Smooth muscle cell of the brain vasculature (primary cell): ENCODE measurements around the gene TAF6.

Source experiments
- DNase-seq: peaks from one replicate; pipeline ENCODE4 v3.0.0-alpha.2; 2012; ENCODE audit warnings: low read depth, low spot score

The TAF6 gene

DNA sequence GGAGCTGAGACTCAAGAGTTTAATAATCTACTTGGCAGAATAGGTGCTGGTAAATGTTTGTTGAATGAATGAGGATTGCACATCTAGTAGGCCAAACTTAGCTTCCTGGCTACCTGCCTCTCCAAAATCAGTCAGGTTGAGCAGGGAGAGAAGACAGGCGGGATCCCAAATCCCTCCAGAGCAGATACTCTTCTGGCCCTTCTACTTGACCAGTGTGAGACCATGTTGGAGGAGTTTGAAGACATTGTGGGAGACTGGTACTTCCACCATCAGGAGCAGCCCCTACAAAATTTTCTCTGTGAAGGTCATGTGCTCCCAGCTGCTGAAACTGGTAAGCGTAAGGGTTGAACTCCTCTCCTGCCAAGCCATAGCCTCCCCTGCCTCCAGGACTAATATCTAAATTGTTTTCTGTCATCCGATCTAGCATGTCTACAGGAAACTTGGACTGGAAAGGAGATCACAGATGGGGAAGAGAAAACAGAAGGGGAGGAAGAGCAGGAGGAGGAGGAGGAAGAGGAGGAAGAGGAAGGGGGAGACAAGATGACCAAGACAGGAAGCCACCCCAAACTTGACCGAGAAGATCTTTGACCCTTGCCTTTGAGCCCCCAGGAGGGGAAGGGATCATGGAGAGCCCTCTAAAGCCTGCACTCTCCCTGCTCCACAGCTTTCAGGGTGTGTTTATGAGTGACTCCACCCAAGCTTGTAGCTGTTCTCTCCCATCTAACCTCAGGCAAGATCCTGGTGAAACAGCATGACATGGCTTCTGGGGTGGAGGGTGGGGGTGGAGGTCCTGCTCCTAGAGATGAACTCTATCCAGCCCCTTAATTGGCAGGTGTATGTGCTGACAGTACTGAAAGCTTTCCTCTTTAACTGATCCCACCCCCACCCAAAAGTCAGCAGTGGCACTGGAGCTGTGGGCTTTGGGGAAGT is 5.4 kb upstream of the TAF6 start:
- no peak for DNase-seq

DNA sequence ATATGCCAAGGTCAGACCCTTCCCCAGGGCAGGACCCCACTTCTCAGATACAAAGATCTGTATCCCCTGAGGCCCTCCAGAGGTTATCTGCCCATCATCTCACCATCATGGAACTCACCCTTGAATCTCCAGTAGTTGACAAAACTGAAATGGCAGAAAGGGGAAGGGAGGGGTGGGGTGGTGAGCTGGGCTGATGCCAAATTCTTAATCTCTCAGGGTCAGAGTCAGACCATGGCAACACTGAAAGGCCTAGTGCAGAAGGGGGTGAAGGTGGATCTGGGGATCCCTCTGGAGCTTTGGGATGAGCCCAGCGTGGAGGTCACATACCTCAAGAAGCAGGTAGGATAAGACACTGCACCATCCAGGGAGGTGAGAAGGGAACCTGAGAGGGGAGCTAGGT is 3.4 kb upstream of the TAF6 start:
- no peak for DNase-seq

DNA sequence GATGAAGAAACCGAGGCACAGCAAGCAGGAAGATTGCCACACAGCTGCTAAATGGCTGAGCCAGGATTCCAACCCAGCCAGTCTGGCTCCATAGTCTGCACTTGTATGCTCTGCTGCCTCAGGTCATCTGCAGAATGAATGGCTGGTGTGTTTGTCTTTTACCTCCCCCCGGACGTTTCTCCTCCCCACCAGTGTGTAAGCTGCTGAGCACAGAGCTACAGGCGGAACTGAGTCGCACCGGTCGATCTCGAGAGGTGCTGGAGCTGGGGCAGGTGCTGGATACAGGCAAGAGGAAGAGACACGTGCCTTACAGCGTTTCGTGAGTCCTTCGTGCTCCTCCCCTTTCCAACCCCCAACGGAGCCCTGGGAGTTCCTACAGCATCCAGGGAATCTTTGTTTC is 2.9 kb upstream of the TAF6 start:
- DNase-seq, result no peak

DNA sequence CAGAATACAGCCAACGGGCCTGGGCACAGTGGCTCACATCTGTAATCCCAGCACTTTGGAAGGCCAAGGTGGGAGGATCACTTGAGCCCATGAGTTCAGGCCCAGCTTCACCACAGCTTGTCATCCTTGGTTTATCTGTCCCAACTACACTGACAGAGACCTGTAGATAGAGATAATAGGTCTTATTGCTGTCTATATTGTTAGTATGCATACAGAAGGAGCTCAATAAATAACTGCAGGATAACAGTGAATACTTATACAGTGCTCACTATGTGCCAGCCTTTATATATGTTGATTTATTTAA is 1.5 kb upstream of the TAF6 start:
- DNase-seq, result no peak

DNA sequence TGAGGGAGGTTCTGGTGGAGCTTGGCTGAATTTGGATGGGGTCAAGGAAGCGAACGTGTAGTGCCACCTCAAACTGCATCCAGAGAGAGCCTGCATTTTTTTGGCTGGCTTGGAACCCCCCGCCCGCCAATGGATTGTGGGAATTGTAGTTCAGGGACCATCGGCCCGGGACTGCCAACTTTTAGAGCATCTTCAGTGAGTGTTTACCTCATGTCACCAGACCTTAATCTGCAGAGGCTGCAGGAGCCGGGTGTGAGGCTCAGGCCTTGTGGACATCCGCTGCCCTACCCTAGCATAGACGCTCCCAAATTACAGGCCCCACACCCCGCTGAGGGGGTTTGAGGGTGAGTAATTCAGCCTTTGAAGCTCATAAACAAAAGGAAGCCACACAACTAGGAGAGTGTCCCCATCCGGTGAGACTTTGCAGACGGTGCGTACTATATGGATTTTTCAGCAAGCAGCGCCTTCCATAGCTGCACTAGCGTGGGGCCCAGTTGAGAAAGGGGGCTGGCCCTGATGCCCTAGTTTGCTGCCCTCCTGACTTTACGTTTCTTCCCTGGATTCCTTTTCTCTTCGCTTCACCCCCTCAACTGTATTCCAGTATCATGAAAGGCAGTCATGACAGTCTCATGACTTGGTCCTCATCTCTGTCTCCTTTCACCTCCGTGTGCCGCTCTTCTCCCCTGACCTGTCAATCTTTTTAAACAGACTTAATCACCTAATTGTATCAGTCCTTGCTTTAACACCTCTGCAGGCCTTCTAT is 993 bp upstream of the TAF6 start:
- no peak for DNase-seq

DNA sequence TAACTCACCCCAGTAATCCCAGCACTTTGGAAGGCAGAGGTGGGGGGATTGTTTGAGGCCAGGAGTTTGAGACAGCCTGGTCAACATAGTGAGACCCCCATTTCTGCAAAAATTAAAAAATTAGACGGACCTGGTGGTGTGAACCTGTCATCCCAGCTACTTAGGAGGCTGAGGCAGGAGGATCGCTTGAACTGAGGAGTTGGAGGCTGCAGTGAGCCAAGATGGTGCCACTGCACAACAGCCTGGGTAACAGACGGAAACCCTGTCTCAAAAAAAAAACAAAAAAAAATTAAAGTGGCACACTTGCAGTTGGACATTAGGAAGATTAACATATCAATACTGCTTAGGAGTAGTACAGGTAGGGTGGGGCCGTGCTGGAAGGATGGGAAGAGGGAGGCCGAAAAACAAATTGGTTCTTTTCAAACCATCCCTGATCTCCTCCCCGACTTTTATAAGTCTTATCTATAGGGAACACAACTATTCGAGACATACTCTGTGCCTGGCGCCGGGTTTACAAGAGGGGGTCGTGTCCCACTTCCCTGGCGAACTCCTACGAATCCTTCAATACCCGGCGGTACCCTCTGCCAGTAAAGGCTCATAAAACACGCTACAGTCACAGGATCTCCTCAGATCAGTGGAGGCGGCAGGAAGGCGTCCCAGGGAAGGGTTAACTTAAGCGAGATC is 628 bp downstream of the TAF6 start:
- DNase-seq, result no peak

DNA sequence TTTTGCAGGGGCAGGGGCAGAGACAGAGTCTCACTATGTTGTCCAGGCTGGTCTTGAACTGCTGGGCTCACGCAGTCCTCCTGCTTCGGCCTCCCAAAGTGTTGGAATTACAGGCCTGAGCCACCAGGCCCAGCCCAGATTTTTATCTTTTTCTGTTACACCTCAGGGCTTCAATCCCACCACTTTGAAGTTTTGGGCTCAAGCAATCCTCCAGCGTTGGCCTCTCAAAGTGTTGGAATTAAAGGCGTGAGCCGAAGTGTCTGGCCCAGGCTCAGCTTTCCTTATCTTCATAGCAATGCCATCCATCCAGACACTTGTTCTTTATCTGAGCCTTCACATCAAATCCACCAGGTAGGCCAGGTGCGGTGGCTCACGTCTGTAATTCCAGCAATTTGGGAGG is 4.1 kb downstream of the TAF6 start:
- no peak for DNase-seq

DNA sequence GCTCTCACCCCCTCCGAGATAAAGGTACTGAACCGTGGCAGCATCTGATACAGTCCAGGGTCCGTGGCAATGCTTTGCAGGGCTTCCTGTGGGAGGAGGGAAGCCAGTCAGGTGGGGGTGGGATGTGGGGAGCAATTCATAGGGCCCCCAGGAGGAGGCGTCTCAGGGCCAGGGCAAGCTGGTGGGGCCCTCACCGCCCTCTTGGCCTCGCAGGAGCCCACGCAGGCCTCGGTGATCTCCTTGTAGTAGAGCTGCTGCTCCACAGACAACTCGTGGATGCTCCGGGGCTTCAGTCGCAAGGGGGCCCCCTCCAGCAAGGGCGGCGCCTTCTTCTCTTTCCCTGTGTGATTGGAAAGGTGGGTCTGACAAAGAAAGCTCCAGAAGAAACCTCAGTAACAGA is 7.2 kb downstream of the TAF6 start:
- no peak for DNase-seq

DNA sequence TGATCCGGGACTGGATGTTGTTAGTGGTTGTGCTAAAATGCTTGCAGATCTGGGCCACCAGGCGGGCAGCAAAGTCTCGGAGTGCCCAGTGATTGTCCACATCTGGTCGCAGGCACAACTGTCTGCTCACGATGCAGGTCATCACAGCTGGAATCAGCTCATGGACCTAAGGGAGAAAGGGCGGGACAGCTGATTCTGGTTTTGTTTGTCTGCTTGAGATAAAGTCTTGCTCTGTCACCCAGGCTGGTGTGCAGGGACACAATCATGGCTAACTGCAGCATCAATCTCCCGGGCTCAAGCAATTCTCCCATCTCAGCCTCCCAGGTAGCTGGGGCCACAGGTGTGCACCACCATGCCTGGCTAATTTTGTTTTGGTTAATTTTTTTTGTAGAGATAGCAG is 8.0 kb downstream of the TAF6 start:
- DNase-seq, result no peak

DNA sequence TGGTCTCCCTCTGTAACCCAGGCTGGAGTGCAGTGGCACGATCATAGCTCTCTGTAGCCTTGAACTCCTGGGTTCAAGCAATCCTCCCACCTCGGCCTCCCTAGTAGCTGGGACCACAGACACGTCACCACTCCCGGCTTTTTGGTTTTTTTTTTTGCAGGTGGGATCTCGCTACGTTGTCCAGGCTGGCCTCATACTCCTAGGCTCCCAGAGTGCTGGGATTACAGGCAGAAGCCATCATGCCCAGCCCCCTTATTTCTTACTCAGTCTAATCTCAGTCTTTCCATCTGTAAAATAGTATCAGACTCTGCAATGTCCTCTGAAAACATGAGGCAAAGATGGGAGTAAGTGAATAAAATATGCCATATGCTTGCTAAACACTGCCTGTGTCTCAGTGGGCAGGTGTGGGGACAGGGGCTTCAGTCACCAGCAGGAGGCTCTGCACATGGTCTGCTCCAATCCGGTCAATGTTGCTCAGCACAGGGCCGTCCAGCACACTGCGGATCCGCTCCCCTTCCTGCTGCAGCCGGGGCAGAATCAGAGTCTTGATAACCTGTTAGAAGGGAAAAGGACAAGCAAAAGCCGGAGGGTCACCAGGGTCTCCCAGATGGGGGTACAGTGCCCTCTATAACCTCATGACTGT is 9.5 kb downstream of the TAF6 start:
- DNase-seq, result no peak

DNA sequence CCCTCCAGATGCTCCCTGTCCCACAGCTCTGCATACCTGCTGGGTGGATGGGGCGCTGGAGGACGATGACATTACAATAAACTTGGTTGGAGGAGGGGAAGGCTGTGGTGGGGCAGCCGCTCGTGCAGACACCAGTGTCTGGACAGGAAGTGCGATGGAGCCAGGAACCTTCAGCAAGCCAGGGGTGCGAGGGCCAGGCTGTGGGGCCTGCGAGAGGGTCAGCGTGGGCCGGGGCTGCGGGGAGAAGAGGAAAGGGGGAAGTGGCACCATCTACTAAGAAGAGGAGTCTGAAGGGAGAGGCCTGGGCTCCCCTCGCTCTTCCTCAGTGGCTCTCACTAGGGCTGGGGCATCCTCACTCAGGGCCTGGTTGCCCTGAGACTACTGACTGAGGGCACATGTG is 11.3 kb downstream of the TAF6 start:
- DNase-seq, result no peak

DNA sequence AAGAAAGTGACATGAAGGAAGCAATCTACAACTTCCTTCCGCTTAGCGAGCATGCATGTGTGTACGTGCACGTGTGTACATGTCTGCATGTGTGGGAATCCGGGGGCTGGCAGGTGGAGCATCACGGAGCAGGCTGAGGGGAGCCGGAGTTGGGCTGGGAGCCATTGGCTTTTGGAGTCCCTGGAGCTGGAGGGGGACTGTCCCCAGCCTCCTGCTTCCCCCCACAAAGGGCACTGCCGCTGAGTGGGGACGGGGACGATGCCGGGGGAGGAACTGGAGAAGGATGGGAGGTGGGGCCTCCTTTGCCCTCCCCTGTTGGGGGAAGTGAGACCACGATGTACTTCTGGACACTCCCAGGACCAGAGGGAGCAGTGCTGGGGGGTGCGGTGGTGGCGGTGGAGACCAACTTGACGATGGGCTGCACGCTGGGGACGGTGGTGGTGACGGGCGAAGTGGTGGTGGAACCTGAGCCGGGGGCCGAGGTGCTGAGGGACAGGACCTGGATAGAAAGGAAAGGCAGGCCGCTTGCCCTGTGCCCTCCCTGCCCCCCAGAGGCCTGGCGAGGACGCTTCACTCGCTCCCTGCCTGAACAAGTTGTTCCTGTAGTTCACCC is 11.9 kb downstream of the TAF6 start:
- no peak for DNase-seq

DNA sequence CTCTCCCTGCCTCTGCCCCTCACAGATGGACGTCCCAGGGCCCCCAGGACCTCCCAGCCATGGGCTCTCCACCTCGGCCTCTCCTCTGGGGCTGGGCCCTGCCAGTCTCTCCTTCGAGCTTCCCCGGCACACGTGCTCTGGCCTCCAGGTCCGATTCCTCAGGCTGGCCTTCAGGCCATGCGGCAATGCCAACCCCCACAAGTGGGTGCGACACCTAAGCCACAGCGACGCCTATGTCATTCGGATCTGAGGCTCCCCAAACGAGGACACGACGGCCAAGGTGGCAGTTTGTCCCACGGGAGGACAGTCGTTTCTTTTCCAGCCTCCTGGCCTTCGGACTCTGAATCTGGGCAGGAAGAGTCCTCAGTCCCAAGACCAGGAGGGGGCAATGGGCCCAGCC is 12.5 kb downstream of the TAF6 start:
- no peak for DNase-seq

DNA sequence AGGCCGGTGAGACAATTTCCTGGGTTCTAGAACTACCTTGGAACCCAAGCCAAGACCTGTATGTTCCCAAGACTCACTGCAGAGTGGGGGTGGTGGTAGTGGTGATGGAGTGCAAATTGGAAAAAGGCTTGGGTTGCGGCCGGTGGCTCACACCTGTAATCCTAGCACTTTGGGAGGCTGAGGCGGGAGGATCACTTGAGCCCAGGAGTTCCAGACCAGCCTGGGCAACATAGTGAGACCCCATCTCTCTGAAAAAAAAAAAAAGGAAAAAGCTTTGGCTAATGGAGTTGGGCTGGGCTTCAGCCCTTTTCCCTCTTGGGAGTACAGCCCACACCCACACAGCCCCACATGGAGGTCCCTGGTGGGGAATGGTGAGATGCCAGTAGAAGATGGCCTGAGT is 13.6 kb downstream of the TAF6 start:
- DNase-seq, result no peak

DNA sequence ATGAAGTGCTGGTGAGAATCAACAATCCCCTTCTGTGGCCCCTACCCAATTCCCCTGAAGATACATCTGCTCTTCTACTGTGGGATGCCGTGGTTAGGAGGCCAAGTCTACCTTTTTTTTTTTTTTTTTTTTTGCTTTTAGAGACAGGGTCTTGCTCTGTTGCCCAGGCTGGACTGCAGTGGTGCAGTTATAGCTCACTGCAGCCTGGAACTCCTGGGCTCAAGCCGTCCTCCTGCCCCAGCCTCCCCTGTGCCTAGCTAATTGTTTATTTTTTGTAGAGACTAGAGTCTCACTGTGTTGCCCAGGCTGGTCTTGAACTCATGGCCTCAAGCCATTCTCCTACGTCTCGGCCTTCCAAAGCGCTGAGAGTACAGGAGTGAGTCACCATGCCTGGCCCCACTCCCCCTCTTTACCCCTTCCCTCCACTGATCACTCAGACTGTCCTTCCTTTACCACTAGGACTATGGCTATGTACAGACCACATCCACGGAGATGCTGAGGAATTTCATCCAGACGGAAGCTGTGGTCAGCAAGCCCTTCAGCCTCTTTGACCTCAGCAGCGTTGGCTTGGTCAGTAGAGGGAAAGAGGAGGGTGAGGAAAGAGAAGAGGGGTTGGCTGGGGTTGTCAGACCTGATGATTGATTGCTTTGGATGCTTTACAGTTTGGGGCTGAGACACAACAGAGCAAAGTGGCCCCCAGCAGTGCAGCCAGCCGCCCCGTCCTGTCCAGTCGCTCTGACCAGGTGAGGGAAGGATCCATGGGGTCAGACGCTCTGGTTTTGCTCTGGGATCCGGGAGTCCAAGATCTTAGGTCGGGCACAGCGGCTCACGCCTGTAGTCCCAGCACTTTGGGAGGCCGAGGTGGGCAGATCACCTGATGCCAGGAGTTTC is 16.0 kb downstream of the TAF6 start:
- DNase-seq, result no peak

DNA sequence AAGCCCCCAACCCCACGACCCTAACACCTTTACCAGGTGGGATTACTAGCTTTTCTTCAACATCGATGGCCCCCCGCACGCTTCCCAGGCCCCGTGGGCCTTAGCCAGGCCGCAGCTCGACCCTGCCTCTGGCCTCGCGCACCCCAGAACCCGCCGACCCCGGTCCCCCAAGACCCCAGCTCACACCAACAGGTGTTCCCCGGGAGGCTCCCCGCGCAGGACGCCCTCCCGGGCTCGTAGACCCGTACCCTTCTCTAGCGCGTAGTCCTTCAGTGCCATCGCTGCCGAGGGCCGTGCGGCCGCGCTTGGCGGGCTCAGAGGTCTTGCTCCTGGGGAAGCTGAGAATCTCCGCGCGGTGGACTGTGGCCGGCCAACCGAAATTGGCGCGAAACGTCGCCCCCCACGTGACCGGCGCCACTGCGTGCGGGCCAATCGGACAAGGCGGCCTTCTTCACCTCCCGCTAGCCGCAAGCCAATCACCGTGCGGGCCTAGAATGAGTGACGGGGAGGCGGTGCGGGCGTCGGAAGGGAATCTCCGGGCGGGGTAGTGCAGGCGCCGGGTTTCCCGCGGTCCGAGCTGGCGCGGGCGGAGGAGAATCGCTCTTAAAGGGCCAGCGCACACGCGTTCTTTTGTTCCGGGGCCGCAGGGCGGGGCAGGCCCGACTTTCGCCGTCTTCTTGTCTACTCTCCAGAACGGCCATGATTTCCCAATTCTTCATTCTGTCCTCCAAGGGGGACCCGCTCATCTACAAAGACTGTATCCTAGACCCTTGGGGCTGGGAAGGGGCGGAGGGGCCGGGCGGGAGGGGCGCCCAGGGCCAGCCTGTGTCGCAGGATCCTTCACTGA is 17.9 kb downstream of the TAF6 start, which contains the start of the genes AP4M1 and MCM7:
Gene AP4M1, plus strand, starts transcription at position 628 of the 847 bp plus-strand sequence. Its CDS starts 72 bp downstream, at position 700.
Gene MCM7, minus strand, starts transcription at position 382 of the 847 bp plus-strand sequence. Its CDS starts 103 bp downstream, at position 279.
- DNase-seq, result peak; percentile 98

DNA sequence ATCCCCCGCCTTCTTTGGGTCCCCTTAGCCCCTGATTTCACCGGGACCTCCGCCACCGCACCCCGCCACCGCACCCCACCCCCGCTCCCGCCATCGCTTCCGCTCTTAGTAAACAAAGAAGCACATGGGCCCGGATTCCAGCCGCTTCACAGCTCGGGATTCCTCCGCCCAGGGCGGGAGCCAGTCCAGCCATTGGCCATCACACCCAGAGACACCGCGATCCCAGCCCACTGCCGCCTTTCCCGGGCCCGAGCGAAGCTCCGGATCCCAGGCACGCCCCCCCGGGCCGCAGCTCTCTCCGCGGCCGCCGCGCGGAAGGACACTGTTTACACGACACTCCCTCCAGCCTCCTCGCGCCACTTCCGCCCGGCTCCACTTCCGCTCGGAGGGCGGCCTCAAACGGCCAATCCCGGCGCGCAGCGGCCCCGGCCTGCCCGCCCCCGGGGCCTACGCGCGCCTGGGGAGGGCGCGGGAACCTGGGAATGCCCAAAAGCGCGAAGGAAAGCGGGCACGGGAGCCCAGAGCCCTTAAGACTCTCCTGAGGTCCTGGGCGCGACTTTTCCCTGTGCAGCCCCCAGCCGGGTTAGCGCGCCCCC is 18.6 kb downstream of the TAF6 start:
- DNase-seq, result peak; percentile 92

DNA sequence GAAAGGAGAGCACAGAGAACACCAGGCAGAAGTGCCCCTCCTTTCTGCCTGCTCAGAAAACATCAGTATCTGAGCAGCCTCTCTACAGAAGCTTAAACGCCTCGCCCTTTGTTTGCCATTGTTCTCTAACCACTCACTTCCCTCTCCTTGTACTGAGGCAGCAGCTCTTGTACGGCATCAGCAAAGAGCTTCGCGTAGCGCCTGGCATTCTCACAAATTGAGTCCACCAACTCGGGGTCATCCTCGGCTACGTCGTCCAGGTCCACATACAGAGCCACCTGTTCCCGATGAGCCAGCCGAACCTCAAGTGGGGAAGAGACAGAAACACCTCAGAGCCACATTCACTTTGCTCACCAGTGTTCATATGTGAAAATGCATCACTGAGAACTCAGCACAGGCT is 19.7 kb downstream of the TAF6 start:
- DNase-seq, result no peak

DNA sequence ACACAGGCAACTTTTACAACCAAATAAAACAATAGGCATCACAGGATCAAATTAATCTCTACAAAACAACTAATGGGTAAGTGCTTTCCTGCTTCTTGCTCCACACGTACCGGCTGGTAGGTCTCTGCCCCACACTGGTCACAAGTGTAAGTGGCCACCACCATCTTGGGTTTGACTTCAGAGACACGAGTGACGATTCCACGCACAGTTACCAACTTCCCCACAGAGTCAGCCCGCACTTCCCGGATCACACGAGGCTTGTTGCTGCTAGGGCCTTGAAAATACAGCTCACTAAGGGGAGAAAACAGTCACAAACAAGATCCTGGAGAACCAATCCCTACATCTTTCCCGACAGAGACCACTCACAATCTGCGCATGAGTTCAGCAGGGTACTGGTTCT is 20.2 kb downstream of the TAF6 start:
- no peak for DNase-seq
